GM12878 (cell line): ENCODE measurements around the gene PACS1. TPM values are rescaled to one million over a fixed set of nuclear protein-coding genes. Genes with fewer than 3 reads are reported as not detected.

Experiments used
- CBX5 ChIP-seq: sonication (generic); IDR thresholded peaks from 2 replicates; pipeline ENCODE4 v1.6.1; 2016; ENCODE audit warnings: low read depth, moderate library complexity, mild to moderate bottlenecking, inconsistent platforms
- CHD1 ChIP-seq: IDR thresholded peaks from 2 replicates; pipeline ENCODE4 v1.6.1; 2012; ENCODE audit warnings: low read depth, low read length, improper control_type of control experiment
- CREB1 ChIP-seq: IDR thresholded peaks from 2 replicates; pipeline ENCODE4 v1.6.1; 2012; ENCODE audit warnings: low read depth, mild to moderate bottlenecking, inconsistent platforms
- EED ChIP-seq: sonication (generic); IDR thresholded peaks from 2 replicates; pipeline ENCODE4 v1.6.1; 2016; ENCODE audit warnings: antibody characterized with exemption, low read depth
- JUNB ChIP-seq: IDR thresholded peaks from 2 replicates; pipeline ENCODE4 v1.6.1; 2016; ENCODE audit warnings: antibody characterized with exemption, mild to moderate bottlenecking
- KDM1A ChIP-seq: fragments of 200-600 bp; sonication (generic); IDR thresholded peaks from 2 replicates; pipeline ENCODE4 v1.6.1; 2016; ENCODE audit warnings: borderline replicate concordance
- MTA3 ChIP-seq: IDR thresholded peaks from 2 replicates; pipeline ENCODE4 v1.6.1; 2012; ENCODE audit warnings: low read length, inconsistent platforms, borderline replicate concordance
- NFYB ChIP-seq: IDR thresholded peaks from 2 replicates; pipeline ENCODE4 v1.6.1; 2011; ENCODE audit warnings: low read depth, mild to moderate bottlenecking, low read length, improper control_type of control experiment, moderate library complexity; ENCODE audit not compliant: insufficient read depth
- PML ChIP-seq: IDR thresholded peaks from 2 replicates; pipeline ENCODE4 v1.6.1; 2012; ENCODE audit warnings: low read length, inconsistent platforms
- RBBP5 ChIP-seq: fragments of 200-600 bp; sonication (generic); conservative IDR thresholded peaks from 2 replicates; pipeline ENCODE4 v1.6.1; 2016
- SIN3A ChIP-seq: IDR thresholded peaks from 2 replicates; pipeline ENCODE4 v1.6.1; 2012; ENCODE audit warnings: low read depth, low read length, improper control_type of control experiment
- SIX5 ChIP-seq: IDR thresholded peaks from 2 replicates; pipeline ENCODE4 v1.6.1; 2011; ENCODE audit warnings: mild to moderate bottlenecking, low read depth, low read length, moderate library complexity; ENCODE audit not compliant: severe bottlenecking
- TARDBP ChIP-seq: IDR thresholded peaks from 2 replicates; pipeline ENCODE4 v1.6.1; 2016; ENCODE audit warnings: borderline replicate concordance
- TBL1XR1 ChIP-seq: IDR thresholded peaks from 2 replicates; pipeline ENCODE4 v1.6.1; 2012; ENCODE audit warnings: low read depth, low read length, improper control_type of control experiment
- polyA plus RNA-seq, 11 experiments: library from polyadenylated mRNA; depleted of rRNA in 4 of 11; unstranded in 6 of 11; stranded (reverse) in 5 of 11; fragments of >200 nt; fragmentation: Nextera tagmentation in 4 of 11; fragmentation: Illumina TruSeq in 1 of 11; extraction: Ambion mirVana in 4 of 11; extraction: Trizol in 1 of 11; gene quantifications; 1 replicate in 1 of 11; 2 replicates in 10 of 11; pipeline versions ENCODE4 v1.2.1 to v1.2.3, GENCODE V29; 2011 to 2016; ENCODE audit warnings: inconsistent platforms in 2 of 11, missing spikeins in 2 of 11, low read depth in 1 of 11
- total RNA-seq, 4 experiments: library from RNA; depleted of rRNA in 3 of 4; stranded (reverse); fragments of >200 nt in 3 of 4; fragmentation: Illumina TruSeq in 1 of 4; extraction: Trizol in 1 of 4; gene quantifications; 2 replicates each; pipeline versions ENCODE4 v1.2.1 to v1.2.3, GENCODE V29; 2013 to 2021
- TF ChIP-seq, protein P1 (sequence below): fragments of 450-650 bp; IDR thresholded peaks from 2 replicates; pipeline ENCODE4 v1.6.1; 2016; ENCODE audit warnings: mild to moderate bottlenecking
- TF ChIP-seq, protein P2 (sequence below): fragments of 450-650 bp; IDR thresholded peaks from 2 replicates; pipeline ENCODE4 v1.6.1; 2017; ENCODE audit warnings: mild to moderate bottlenecking, moderate library complexity
- TF ChIP-seq, protein P3 (sequence below): IDR thresholded peaks from 2 replicates; pipeline ENCODE4 v1.6.1; 2012; ENCODE audit warnings: improper control_type of control experiment, low read depth, low read length; ENCODE audit not compliant: insufficient replicate concordance
- TF ChIP-seq, protein P4 (sequence below): IDR thresholded peaks from 2 replicates; pipeline ENCODE4 v1.6.1; 2012; ENCODE audit warnings: low read depth, low read length, improper control_type of control experiment

PACS1 gene
- total and polyA plus RNA-seq, 10 of the 15 experiments (the other 5 are each of a cell fraction or from before 2014, with no cell fraction given): 1.1 to 74.3 (median 17.9) TPM

DNA sequence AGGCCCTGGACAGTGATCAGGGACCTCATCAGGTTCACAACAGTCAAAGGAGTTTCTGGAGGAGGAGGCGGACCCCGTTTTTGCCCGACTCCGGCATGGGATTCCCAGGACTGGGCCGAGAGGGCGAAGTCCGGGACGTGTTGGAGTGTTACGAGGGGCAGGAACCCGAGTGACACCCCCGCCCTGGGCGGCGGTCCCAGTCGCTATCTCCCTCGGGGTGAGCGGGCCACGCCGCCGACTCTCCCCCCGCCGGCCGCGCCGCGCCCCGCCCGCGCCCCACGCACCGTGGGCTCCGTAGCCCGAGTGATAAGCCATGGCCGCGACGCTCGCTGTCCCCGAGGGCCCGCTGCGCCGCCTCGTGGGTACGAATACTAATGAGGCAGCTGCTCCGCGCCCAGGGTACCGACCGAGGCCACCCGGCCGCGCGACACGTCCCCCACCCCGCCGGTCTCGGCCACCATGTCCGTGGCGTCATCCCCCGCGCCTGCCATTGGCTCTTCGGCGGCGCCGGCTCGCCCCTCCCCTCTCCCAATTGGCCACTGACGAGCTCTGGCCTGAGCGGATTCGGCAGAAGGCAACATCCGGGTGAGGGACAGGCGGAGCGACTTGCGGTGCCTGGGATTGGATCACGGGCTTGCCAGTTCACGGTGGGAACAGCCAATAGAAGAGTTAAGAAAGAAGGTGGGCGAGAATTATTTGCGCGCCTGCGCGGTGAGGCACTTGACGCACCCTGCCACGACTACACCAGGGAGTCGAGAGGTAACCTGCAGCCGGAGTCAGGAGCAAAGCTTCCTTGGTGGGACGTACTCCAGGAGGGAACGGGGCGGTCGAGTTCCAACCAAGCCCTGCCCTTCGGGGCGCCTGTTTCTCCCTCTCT lies 218.8 kb downstream of the PACS1 start, which contains the start of gene YIF1A (continued):
- TF ChIP-seq, protein P1, sequence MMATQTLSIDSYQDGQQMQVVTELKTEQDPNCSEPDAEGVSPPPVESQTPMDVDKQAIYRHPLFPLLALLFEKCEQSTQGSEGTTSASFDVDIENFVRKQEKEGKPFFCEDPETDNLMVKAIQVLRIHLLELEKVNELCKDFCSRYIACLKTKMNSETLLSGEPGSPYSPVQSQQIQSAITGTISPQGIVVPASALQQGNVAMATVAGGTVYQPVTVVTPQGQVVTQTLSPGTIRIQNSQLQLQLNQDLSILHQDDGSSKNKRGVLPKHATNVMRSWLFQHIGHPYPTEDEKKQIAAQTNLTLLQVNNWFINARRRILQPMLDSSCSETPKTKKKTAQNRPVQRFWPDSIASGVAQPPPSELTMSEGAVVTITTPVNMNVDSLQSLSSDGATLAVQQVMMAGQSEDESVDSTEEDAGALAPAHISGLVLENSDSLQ: peak; percentile 99
- TF ChIP-seq EED: no peak; the same call in 1 of the 2 replicates
- peak; percentile 95 for TF ChIP-seq NFYB
- TF ChIP-seq RBBP5: no peak
- peak; percentile 61 for TF ChIP-seq SIN3A
- no peak for TF ChIP-seq CBX5
- no peak for TF ChIP-seq TBL1XR1
- TF ChIP-seq CREB1: peak; percentile 92
- TF ChIP-seq, protein P2, sequence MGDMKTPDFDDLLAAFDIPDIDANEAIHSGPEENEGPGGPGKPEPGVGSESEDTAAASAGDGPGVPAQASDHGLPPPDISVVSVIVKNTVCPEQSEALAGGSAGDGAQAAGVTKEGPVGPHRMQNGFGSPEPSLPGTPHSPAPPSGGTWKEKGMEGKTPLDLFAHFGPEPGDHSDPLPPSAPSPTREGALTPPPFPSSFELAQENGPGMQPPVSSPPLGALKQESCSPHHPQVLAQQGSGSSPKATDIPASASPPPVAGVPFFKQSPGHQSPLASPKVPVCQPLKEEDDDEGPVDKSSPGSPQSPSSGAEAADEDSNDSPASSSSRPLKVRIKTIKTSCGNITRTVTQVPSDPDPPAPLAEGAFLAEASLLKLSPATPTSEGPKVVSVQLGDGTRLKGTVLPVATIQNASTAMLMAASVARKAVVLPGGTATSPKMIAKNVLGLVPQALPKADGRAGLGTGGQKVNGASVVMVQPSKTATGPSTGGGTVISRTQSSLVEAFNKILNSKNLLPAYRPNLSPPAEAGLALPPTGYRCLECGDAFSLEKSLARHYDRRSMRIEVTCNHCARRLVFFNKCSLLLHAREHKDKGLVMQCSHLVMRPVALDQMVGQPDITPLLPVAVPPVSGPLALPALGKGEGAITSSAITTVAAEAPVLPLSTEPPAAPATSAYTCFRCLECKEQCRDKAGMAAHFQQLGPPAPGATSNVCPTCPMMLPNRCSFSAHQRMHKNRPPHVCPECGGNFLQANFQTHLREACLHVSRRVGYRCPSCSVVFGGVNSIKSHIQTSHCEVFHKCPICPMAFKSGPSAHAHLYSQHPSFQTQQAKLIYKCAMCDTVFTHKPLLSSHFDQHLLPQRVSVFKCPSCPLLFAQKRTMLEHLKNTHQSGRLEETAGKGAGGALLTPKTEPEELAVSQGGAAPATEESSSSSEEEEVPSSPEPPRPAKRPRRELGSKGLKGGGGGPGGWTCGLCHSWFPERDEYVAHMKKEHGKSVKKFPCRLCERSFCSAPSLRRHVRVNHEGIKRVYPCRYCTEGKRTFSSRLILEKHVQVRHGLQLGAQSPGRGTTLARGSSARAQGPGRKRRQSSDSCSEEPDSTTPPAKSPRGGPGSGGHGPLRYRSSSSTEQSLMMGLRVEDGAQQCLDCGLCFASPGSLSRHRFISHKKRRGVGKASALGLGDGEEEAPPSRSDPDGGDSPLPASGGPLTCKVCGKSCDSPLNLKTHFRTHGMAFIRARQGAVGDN: peak; percentile 33; the same call in 1 of the 2 replicates
- no peak for TF ChIP-seq CHD1
- TF ChIP-seq, protein P3, sequence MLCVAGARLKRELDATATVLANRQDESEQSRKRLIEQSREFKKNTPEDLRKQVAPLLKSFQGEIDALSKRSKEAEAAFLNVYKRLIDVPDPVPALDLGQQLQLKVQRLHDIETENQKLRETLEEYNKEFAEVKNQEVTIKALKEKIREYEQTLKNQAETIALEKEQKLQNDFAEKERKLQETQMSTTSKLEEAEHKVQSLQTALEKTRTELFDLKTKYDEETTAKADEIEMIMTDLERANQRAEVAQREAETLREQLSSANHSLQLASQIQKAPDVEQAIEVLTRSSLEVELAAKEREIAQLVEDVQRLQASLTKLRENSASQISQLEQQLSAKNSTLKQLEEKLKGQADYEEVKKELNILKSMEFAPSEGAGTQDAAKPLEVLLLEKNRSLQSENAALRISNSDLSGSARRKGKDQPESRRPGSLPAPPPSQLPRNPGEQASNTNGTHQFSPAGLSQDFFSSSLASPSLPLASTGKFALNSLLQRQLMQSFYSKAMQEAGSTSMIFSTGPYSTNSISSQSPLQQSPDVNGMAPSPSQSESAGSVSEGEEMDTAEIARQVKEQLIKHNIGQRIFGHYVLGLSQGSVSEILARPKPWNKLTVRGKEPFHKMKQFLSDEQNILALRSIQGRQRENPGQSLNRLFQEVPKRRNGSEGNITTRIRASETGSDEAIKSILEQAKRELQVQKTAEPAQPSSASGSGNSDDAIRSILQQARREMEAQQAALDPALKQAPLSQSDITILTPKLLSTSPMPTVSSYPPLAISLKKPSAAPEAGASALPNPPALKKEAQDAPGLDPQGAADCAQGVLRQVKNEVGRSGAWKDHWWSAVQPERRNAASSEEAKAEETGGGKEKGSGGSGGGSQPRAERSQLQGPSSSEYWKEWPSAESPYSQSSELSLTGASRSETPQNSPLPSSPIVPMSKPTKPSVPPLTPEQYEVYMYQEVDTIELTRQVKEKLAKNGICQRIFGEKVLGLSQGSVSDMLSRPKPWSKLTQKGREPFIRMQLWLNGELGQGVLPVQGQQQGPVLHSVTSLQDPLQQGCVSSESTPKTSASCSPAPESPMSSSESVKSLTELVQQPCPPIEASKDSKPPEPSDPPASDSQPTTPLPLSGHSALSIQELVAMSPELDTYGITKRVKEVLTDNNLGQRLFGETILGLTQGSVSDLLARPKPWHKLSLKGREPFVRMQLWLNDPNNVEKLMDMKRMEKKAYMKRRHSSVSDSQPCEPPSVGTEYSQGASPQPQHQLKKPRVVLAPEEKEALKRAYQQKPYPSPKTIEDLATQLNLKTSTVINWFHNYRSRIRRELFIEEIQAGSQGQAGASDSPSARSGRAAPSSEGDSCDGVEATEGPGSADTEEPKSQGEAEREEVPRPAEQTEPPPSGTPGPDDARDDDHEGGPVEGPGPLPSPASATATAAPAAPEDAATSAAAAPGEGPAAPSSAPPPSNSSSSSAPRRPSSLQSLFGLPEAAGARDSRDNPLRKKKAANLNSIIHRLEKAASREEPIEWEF: no peak
- TF ChIP-seq TARDBP: no peak
- peak; percentile 24 for TF ChIP-seq SIX5
- TF ChIP-seq, protein P4, sequence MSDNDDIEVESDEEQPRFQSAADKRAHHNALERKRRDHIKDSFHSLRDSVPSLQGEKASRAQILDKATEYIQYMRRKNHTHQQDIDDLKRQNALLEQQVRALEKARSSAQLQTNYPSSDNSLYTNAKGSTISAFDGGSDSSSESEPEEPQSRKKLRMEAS: peak; percentile 62
- TF ChIP-seq JUNB: no peak
- TF ChIP-seq KDM1A: no peak
- TF ChIP-seq MTA3: no peak
- TF ChIP-seq PML: no peak
